Activated B cell treated with CpG ODN at 0.5 μM for 24 hours (primary cell): Measurements from ENCODE around the gene G0S2. TPM values are rescaled to one million over a fixed set of nuclear protein-coding genes. Genes with fewer than 3 reads are reported as not detected.

Source experiments
- ATAC-seq: fragments of 200-7000 bp; cut with Tn5 transposase; one replicate; pipeline ENCODE4 v1.10.0; 2021; ENCODE audit warnings: low read depth, mild to moderate bottlenecking, moderate library complexity
- CTCF ChIA-PET: fragments of 350-600 bp; sonication (Branson Sonifier 250); formaldehyde crosslinking; loops from one replicate; lab custom pipeline; 2021; ENCODE audit warnings: antibody characterized with exemption; lab: Charles Lee
- POLR2A ChIA-PET: fragments of 350-600 bp; sonication (Branson Sonifier 250); formaldehyde crosslinking; loops from one replicate; lab custom pipeline; 2021; ENCODE audit warnings: antibody characterized with exemption; lab: Charles Lee
- DNase-seq: peaks from one replicate; pipeline ENCODE4 v3.0.0; 2022
- H3K27ac Mint-ChIP-seq: one replicate; pipeline ENCODE4 v1.8.0; 2020; ENCODE audit warnings: mixed read lengths
- H3K27me3 Mint-ChIP-seq: one replicate; pipeline ENCODE4 v1.8.0; 2021; ENCODE audit warnings: mixed read lengths
- H3K36me3 Mint-ChIP-seq: one replicate; pipeline ENCODE4 v1.8.0; 2021; ENCODE audit warnings: low read depth, mixed read lengths
- H3K4me1 Mint-ChIP-seq: one replicate; pipeline ENCODE4 v1.8.0; 2021; ENCODE audit warnings: mixed read lengths
- H3K4me3 Mint-ChIP-seq: one replicate; pipeline ENCODE4 v1.8.0; 2020; ENCODE audit warnings: mild to moderate bottlenecking, mixed read lengths
- H3K9me3 Mint-ChIP-seq: one replicate; pipeline ENCODE4 v1.8.0; 2020; ENCODE audit warnings: mixed read lengths
- CTCF ChIP-seq: fragments of 200-600 bp; IDR thresholded peaks from one replicate; pipeline ENCODE4 v1.8.0; 2022; ENCODE audit warnings: antibody characterized with exemption, mild to moderate bottlenecking
- intact Hi-C: fragments of 100-400 bp; cut with micrococcal nuclease; formaldehyde crosslinking; loops from one replicate; pipeline ENCODE4 v1.15.1; 2024
- total RNA-seq: library from RNA; stranded (reverse); gene quantifications from 2 replicates; pipeline ENCODE4 v1.2.3, GENCODE V29; 2022

Gene G0S2
- total RNA-seq, 1 donor from 2014 or later = 2.3 TPM

- DNase-seq = no peak
- H3K9me3 Mint-ChIP-seq = no peaks in the 10 kb centered on the region
- TF ChIP-seq CTCF = no peak
- no peak overlapping the region for H3K27ac Mint-ChIP-seq
- POLR2A ChIA-PET = no interaction called here
- no peaks in the 10 kb centered on the region for H3K36me3 Mint-ChIP-seq
- H3K4me3 Mint-ChIP-seq = no peak overlapping the region
- intact Hi-C loops = no loop called here
- CTCF ChIA-PET = no interaction called here
- peaks cover 9% of the 10 kb centered on the region for H3K4me1 Mint-ChIP-seq
- no peak for ATAC-seq
- peaks cover 13% of the 10 kb centered on the region for H3K27me3 Mint-ChIP-seq
These were observed 14.1 kb upstream of the G0S2 start for GRCh38 chr1:209661071-209661470.

- intact Hi-C loops = no loop called here
- TF ChIP-seq CTCF = no peak
- Mint-ChIP-seq H3K9me3 (no peaks in the 10 kb centered on the region), H3K4me1 (peaks cover 9% of the 10 kb centered on the region), H3K27ac (no peak overlapping the region), H3K36me3 (no peaks in the 10 kb centered on the region), H3K4me3 (no peak overlapping the region), H3K27me3 (peaks cover 11% of the 10 kb centered on the region)
- DNase-seq = no peak
- ChIA-PET CTCF (no interaction called here), POLR2A (no interaction called here)
- no peak for ATAC-seq
These were observed 12.3 kb upstream of the G0S2 start for GRCh38 chr1:209662879-209663327.

GRCh38 chr1:209667103-209667502, 8.1 kb upstream of the G0S2 start:
- ATAC-seq (no peak), DNase-seq (no peak)
- Mint-ChIP-seq H3K27me3 (peaks cover 5% of the 10 kb centered on the region), H3K36me3 (no peaks in the 10 kb centered on the region), H3K4me3 (no peak overlapping the region), H3K4me1 (no peaks in the 10 kb centered on the region), H3K27ac (no peak overlapping the region), H3K9me3 (no peaks in the 10 kb centered on the region)
- CTCF ChIA-PET = no interaction called here
- intact Hi-C loops = no loop called here
- no peak for TF ChIP-seq CTCF
- POLR2A ChIA-PET = no interaction called here

GRCh38 chr1:209667708-209668107, 7.5 kb upstream of the G0S2 start:
- no peaks in the 10 kb centered on the region for H3K9me3 Mint-ChIP-seq
- TF ChIP-seq CTCF = no peak
- POLR2A ChIA-PET = no interaction called here
- H3K27me3 Mint-ChIP-seq = peaks cover 5% of the 10 kb centered on the region
- ATAC-seq = no peak
- intact Hi-C loops = no loop called here
- CTCF ChIA-PET = no interaction called here
- no peaks in the 10 kb centered on the region for H3K36me3 Mint-ChIP-seq
- no peak overlapping the region for H3K4me3 Mint-ChIP-seq
- no peak for DNase-seq
- no peak overlapping the region for H3K27ac Mint-ChIP-seq
- H3K4me1 Mint-ChIP-seq = peaks cover 3% of the 10 kb centered on the region

GRCh38 chr1:209670441-209671082, 4.7 kb upstream of the G0S2 start:
- no peak overlapping the region for H3K27ac Mint-ChIP-seq
- TF ChIP-seq CTCF = no peak
- H3K4me3 Mint-ChIP-seq = no peak overlapping the region
- ChIA-PET CTCF (no interaction called here), POLR2A (no interaction called here)
- ATAC-seq = no peak
- peaks cover 20% of the 10 kb centered on the region for H3K27me3 Mint-ChIP-seq
- no peak for DNase-seq
- peaks cover 32% of the 10 kb centered on the region for H3K4me1 Mint-ChIP-seq
- no peaks in the 10 kb centered on the region for H3K36me3 Mint-ChIP-seq
- intact Hi-C loops = loop anchor here (5.0 kb wide), 1 partner anchor 77 kb away; no protein-coding TSS in a partner anchor
- peaks cover 2% of the 10 kb centered on the region for H3K9me3 Mint-ChIP-seq
